Coronary artery (tissue), 2 donors: ENCODE data around the gene PCDH9.

Experiments used
- DNase-seq: peaks from one replicate; pipeline ENCODE4 v3.0.0-alpha.2; 2017; ENCODE audit warnings: low spot score
- H3K27ac ChIP-seq, 2 donors: fragments of 200-600 bp; sonication (generic); one replicate each; pipeline ENCODE4 v1.5.1; 2016 to 2019
- H3K4me3 ChIP-seq: fragments of 200-600 bp; sonication (generic); 2 replicates; pipeline ENCODE4 v1.5.1; 2016; ENCODE audit warnings: mild to moderate bottlenecking, moderate library complexity
- TF ChIP-seq, protein P1 (sequence below): fragments of 200-600 bp; sonication (generic); IDR thresholded peaks from one replicate; pipeline ENCODE4 v1.5.1; 2019; ENCODE audit warnings: antibody characterized with exemption

Gene PCDH9

GRCh38 chr13:66661336-66661735, 568.8 kb downstream of the PCDH9 start:
- TF ChIP-seq, protein P1, sequence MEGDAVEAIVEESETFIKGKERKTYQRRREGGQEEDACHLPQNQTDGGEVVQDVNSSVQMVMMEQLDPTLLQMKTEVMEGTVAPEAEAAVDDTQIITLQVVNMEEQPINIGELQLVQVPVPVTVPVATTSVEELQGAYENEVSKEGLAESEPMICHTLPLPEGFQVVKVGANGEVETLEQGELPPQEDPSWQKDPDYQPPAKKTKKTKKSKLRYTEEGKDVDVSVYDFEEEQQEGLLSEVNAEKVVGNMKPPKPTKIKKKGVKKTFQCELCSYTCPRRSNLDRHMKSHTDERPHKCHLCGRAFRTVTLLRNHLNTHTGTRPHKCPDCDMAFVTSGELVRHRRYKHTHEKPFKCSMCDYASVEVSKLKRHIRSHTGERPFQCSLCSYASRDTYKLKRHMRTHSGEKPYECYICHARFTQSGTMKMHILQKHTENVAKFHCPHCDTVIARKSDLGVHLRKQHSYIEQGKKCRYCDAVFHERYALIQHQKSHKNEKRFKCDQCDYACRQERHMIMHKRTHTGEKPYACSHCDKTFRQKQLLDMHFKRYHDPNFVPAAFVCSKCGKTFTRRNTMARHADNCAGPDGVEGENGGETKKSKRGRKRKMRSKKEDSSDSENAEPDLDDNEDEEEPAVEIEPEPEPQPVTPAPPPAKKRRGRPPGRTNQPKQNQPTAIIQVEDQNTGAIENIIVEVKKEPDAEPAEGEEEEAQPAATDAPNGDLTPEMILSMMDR, result no peak
- DNase-seq, result no peak
- H3K4me3 ChIP-seq, result no peak overlapping the region
- H3K27ac ChIP-seq, result no peak overlapping the region

DNA sequence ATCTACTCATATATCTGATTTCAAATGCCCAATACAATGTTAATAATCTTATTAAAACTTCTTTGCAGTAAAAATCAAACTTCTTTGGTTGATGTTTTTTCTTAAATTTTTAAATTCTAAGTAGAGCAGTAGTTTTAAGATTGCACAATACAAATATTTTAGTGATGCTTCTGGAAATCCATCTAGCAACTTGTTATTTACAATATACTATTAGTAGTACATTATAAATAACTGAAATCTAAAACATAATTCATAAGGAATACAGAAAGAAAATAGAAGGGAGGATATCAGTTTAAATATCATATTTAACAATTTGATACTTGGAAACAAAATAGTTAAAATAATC, 569.7 kb downstream of the PCDH9 start:
- Histone ChIP-seq H3K27ac (no peak overlapping the region), H3K4me3 (no peak overlapping the region)
- TF ChIP-seq, protein P1, result no peak
- no peak for DNase-seq

GRCh38 chr13:66659701-66660467, 570.3 kb downstream of the PCDH9 start:
- DNase-seq, result no peak
- H3K27ac ChIP-seq, result no peak overlapping the region

GRCh38 chr13:66659286-66659685, 570.9 kb downstream of the PCDH9 start:
- H3K27ac ChIP-seq, result no peak overlapping the region
- H3K4me3 ChIP-seq, result no peak overlapping the region
- no peak for DNase-seq
- TF ChIP-seq, protein P1, result no peak

More at GRCh38 chr13:66659701-66660467, 570.3 kb downstream of the PCDH9 start:
- TF ChIP-seq, protein P1, result no peak
- H3K4me3 ChIP-seq, result no peak overlapping the region

DNA sequence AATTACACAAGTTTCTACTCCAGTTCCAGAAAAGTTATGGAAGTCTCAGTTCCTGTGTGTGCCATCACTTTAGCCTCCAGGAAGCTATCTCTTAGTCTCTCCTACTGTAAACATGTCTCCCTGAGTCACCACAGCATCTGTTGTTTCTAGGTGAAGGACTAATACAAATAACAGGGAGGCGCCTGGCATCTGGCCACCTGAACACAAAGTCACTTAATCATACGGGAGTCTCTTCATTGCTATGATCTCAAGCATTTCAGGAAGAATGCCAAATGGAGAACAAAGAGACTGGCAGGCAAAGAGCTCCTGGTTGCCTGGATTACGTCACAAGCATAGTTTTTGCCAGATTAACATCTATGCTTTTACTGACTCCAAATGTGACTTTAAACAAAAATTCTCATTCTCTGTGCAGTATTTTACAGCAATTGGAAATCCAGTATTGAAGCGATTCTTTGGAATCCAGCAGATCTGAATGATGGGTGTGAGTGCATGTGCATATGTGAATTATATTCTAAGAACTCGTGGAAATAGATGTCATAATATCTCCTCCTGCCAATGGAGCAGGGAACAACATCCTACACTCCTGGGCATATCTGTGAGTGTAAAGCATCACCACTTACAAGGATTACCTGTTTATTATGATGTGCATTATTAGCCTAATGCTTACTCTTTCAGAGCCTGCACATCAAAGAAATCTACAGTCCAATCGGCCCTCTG, 572.8 kb downstream of the PCDH9 start:
- TF ChIP-seq, protein P1, result no peak
- H3K4me3 ChIP-seq, result no peak overlapping the region
- no peak for DNase-seq
- H3K27ac ChIP-seq, result no peak overlapping the region

- H3K4me3 ChIP-seq, result no peak overlapping the region
- no peak overlapping the region for H3K27ac ChIP-seq
- TF ChIP-seq, protein P1, result no peak
- DNase-seq, result no peak
These were observed 574.2 kb downstream of the PCDH9 start for GRCh38 chr13:66655847-66656454.
